Progenitor cell of endocrine pancreas (in vitro differentiated cells): ENCODE measurements around the gene CACNG8. TPM values are rescaled to one million over a fixed set of nuclear protein-coding genes. Genes with fewer than 3 reads are reported as not detected.
A peak's percentile ranks its signal among the peaks of the same experiment; 100 is the strongest.

Experiments used
- DNase-seq: peaks from one replicate; pipeline ENCODE4 v3.0.0; 2021; ENCODE audit warnings: low spot score; ENCODE audit not compliant: unreplicated experiment
- H3K27ac Mint-ChIP-seq: 2 replicates; pipeline ENCODE4 v1.8.0; 2021; ENCODE audit warnings: mild to moderate bottlenecking, moderate library complexity, mixed read lengths
- H3K27me3 Mint-ChIP-seq: 2 replicates; pipeline ENCODE4 v1.8.0; 2021; ENCODE audit warnings: mixed read lengths
- H3K36me3 Mint-ChIP-seq: 2 replicates; pipeline ENCODE4 v1.8.0; 2022; ENCODE audit warnings: mixed read lengths; ENCODE audit not compliant: insufficient read depth
- H3K4me1 Mint-ChIP-seq: 2 replicates; pipeline ENCODE4 v1.8.0; 2021; ENCODE audit warnings: low read depth, mixed read lengths
- H3K4me3 Mint-ChIP-seq: 2 replicates; pipeline ENCODE4 v1.8.0; 2021; ENCODE audit warnings: low read depth, mild to moderate bottlenecking, moderate library complexity, mixed read lengths
- H3K9me3 Mint-ChIP-seq: 2 replicates; pipeline ENCODE4 v1.8.0; 2021; ENCODE audit warnings: low read depth, mixed read lengths
- total RNA-seq: library from RNA; stranded (reverse); gene quantifications from 2 replicates; pipeline ENCODE4 v1.2.1, GENCODE V29; 2021
- TF ChIP-seq, protein P1 (sequence below): fragments of 200-600 bp; sonication (generic); IDR thresholded peaks from one replicate; pipeline ENCODE4 v1.5.0; 2021; ENCODE audit warnings: antibody characterized with exemption, mild to moderate bottlenecking; ENCODE audit not compliant: unreplicated experiment

Gene CACNG8
- total RNA-seq, 1 donor from 2014 or later: 0.36 TPM

- Mint-ChIP-seq H3K4me1 (peaks cover 3% of the 10 kb centered on the region), H3K36me3 (no peaks in the 10 kb centered on the region), H3K27me3 (peaks cover 10% of the 10 kb centered on the region), H3K27ac (no peak overlapping the region), H3K4me3 (no peak overlapping the region), H3K9me3 (no peaks in the 10 kb centered on the region)
- no peak for DNase-seq
- TF ChIP-seq, protein P1, sequence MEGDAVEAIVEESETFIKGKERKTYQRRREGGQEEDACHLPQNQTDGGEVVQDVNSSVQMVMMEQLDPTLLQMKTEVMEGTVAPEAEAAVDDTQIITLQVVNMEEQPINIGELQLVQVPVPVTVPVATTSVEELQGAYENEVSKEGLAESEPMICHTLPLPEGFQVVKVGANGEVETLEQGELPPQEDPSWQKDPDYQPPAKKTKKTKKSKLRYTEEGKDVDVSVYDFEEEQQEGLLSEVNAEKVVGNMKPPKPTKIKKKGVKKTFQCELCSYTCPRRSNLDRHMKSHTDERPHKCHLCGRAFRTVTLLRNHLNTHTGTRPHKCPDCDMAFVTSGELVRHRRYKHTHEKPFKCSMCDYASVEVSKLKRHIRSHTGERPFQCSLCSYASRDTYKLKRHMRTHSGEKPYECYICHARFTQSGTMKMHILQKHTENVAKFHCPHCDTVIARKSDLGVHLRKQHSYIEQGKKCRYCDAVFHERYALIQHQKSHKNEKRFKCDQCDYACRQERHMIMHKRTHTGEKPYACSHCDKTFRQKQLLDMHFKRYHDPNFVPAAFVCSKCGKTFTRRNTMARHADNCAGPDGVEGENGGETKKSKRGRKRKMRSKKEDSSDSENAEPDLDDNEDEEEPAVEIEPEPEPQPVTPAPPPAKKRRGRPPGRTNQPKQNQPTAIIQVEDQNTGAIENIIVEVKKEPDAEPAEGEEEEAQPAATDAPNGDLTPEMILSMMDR: no peak
Measured at GRCh38 chr19:53988981-53989380, 26.2 kb downstream of the CACNG8 start.

- H3K4me3 Mint-ChIP-seq: no peak overlapping the region
- H3K4me1 Mint-ChIP-seq: peaks cover 3% of the 10 kb centered on the region
- no peak for DNase-seq
- H3K36me3 Mint-ChIP-seq: no peaks in the 10 kb centered on the region
- TF ChIP-seq, protein P1: no peak
- peaks cover 16% of the 10 kb centered on the region for H3K27me3 Mint-ChIP-seq
- no peaks in the 10 kb centered on the region for H3K9me3 Mint-ChIP-seq
- peak overlapping the region; percentile 63 for H3K27ac Mint-ChIP-seq
Measured at GRCh38 chr19:53989600-53990533, 27.1 kb downstream of the CACNG8 start.

DNA sequence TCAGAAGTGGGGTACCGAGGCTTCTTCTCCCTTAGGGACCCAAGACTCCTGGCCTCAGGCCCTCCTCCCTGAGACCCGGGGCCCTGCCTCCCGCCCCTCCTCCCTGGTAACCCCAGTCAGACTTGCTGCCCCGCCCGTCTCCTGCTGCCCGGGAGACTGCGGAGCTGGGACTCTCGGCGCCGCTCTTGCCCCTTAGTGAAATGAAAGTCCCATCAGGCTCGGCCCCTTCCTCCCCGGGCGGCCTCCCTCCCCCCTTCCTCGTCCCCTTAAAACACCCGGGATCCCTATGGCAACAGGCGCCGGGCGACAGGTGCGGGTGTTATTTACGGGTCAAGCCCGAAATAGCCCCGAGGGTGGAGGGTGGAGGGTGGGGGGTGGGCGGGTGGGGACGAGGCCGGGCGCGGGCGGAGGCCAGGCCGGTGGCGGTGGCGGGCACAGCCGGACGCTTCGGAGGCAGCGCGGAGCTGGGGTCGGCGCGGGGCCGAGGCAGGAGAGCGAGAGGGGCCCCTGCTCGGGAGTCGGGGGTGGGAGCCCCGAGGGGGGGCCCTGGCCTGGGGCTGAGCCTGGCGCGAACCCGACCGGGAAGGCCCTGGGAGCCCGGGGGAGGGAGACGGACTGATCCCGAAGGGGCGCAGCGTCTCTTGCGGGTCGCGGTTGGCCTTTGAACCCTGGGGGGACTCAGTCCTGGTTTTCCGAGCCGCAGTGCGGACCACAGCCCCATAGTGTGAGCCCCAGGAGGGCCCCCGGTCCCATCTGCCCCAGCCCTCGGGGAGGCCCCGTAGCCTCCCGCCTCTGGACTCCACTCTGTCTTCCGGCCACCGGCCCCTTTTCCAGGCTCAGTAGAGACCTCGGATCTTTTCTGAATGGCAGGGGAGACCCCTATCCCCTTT is 28.7 kb downstream of the CACNG8 start, which contains the start of gene CACNG6:
CACNG6 (plus strand) TSS at position 414 of the 890 bp plus-strand sequence. CDS start 1,241 bp downstream, outside the sequence.
- H3K9me3 Mint-ChIP-seq: no peaks in the 10 kb centered on the region
- H3K36me3 Mint-ChIP-seq: no peaks in the 10 kb centered on the region
- peak; percentile 62 for DNase-seq
- TF ChIP-seq, protein P1: no peak
- peak within 1 kb of the TSS; percentile 70 for H3K4me3 Mint-ChIP-seq
- H3K27me3 Mint-ChIP-seq: peaks cover 28% of the 10 kb centered on the region
- peaks cover 3% of the 10 kb centered on the region for H3K4me1 Mint-ChIP-seq
- peak within 1 kb of the TSS; percentile 40 for H3K27ac Mint-ChIP-seq

GRCh38 chr19:53992211-53992610 is 29.5 kb downstream of the CACNG8 start:
- Mint-ChIP-seq H3K27ac (peak overlapping the region; percentile 40), H3K36me3 (no peaks in the 10 kb centered on the region), H3K9me3 (no peaks in the 10 kb centered on the region), H3K4me1 (peaks cover 3% of the 10 kb centered on the region), H3K4me3 (peak overlapping the region; percentile 70), H3K27me3 (peaks cover 29% of the 10 kb centered on the region)
- DNase-seq: no peak
- TF ChIP-seq, protein P1: no peak

DNA sequence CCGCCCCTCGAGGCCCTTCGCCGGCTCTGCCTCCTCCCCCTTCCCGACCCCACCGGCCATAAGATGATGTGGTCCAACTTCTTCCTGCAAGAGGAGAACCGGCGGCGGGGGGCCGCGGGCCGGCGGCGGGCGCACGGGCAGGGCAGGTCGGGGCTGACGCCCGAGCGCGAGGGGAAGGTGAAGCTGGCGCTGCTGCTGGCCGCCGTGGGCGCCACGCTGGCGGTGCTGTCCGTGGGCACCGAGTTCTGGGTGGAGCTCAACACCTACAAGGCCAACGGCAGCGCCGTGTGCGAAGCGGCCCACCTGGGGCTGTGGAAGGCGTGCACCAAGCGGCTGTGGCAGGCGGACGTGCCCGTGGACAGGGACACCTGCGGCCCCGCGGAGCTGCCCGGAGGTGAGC is 30.1 kb downstream of the CACNG8 start:
- Mint-ChIP-seq H3K27me3 (peaks cover 35% of the 10 kb centered on the region), H3K4me1 (peaks cover 3% of the 10 kb centered on the region), H3K27ac (no peak overlapping the region), H3K9me3 (no peaks in the 10 kb centered on the region), H3K36me3 (no peaks in the 10 kb centered on the region), H3K4me3 (no peak overlapping the region)
- DNase-seq: no peak
- TF ChIP-seq, protein P1: no peak
